ENCODE results near the gene ADAMTS9. TPM values are rescaled to one million over a fixed set of nuclear protein-coding genes. Genes with fewer than 3 reads are reported as not detected.

Gene ADAMTS9
- total RNA-seq, 2 donors from 2014 or later, result 16.1 to 38.0 TPM

DNA sequence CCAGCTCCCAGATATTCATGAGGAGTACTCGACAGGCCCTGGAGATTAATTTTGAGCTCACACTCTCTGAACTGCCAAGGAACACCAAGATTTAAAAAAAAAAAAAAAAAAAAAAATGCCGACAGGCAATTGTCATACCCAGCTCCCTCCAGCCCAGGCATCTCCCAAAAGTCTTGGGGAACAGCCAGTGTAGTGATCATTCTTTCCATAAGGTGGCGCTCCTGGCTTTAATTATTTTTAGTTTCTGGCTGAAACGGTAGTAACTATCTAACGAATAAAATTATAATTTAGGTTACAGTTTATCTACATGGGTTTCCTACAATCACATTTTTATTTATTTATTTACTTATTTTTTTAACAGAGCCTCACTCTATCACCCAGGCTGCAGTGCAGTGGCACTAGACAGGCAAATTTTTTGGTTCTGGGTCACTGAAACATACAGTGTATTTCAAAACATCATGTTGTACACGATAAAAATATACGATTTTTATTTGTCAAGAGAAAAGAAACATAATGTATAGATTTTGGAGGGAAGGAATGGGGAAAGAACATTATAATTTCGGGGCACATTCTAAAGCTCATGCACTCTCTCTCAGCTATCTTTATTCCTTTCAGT, 157.3 kb downstream of the ADAMTS9 start:
- no peaks in the 10 kb centered on the region for H3K9me3 Mint-ChIP-seq
- Histone ChIP-seq H3K9me3 (ENCODE audit: control insufficient read depth, low read length) (no peaks in the 10 kb centered on the region), H3K4me3 (ENCODE audit: low read length) (no peak overlapping the region), H3K36me3 (ENCODE audit: control insufficient read depth, insufficient read depth, low read length) (no peaks in the 10 kb centered on the region), H3K27ac (ENCODE audit: low read depth, low read length) (no peak overlapping the region), H3K27me3 (ENCODE audit: control insufficient read depth, insufficient read depth, low read length, poor library complexity, severe bottlenecking) (peaks cover 5% of the 10 kb centered on the region), H3K4me1 (ENCODE audit: control insufficient read depth, insufficient read depth, low read length) (no peaks in the 10 kb centered on the region), H3K9ac (ENCODE audit: extremely low read depth, low read length, poor library complexity, severe bottlenecking) (no peak overlapping the region)
- no peak overlapping the region for H3K4me3 Mint-ChIP-seq
- peak; percentile 93 for DNase-seq
- peaks cover 22% of the 10 kb centered on the region for H3K27me3 Mint-ChIP-seq (ENCODE audit: insufficient read depth)
- 40% methylated on average over 8 of the region's 8 CpGs; no CpG with 5 or more reads in 1 of the 2 experiments for WGBS, 2 experiments (ENCODE audit: insufficient coverage in 1 of 2, insufficient read length in 1 of 2)
- TF ChIP-seq, protein P1, sequence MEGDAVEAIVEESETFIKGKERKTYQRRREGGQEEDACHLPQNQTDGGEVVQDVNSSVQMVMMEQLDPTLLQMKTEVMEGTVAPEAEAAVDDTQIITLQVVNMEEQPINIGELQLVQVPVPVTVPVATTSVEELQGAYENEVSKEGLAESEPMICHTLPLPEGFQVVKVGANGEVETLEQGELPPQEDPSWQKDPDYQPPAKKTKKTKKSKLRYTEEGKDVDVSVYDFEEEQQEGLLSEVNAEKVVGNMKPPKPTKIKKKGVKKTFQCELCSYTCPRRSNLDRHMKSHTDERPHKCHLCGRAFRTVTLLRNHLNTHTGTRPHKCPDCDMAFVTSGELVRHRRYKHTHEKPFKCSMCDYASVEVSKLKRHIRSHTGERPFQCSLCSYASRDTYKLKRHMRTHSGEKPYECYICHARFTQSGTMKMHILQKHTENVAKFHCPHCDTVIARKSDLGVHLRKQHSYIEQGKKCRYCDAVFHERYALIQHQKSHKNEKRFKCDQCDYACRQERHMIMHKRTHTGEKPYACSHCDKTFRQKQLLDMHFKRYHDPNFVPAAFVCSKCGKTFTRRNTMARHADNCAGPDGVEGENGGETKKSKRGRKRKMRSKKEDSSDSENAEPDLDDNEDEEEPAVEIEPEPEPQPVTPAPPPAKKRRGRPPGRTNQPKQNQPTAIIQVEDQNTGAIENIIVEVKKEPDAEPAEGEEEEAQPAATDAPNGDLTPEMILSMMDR (conservative IDR thresholded peaks at IDR 0.05), result peak; percentile 89
- H3K4me1 Mint-ChIP-seq, result peaks cover 16% of the 10 kb centered on the region
- H3K36me3 Mint-ChIP-seq (ENCODE audit: low read depth), result no peaks in the 10 kb centered on the region
- H3K27ac Mint-ChIP-seq, result no peak overlapping the region

- no peak overlapping the region for H3K4me3 ChIP-seq (ENCODE audit: low read length)
- H3K9me3 Mint-ChIP-seq, result peaks cover 23% of the 10 kb centered on the region
- H3K4me1 Mint-ChIP-seq, result no peaks in the 10 kb centered on the region
- TF ChIP-seq, protein P1 (conservative IDR thresholded peaks at IDR 0.05), result no peak
- no peaks in the 10 kb centered on the region for H3K36me3 ChIP-seq (ENCODE audit: control insufficient read depth, insufficient read depth, low read length)
- peaks cover 37% of the 10 kb centered on the region for H3K9me3 ChIP-seq (ENCODE audit: control insufficient read depth, low read length)
- no peak overlapping the region for H3K27ac ChIP-seq (ENCODE audit: low read depth, low read length)
- H3K36me3 Mint-ChIP-seq (ENCODE audit: low read depth), result peaks cover 9% of the 10 kb centered on the region
- no peaks in the 10 kb centered on the region for H3K4me1 ChIP-seq (ENCODE audit: control insufficient read depth, insufficient read depth, low read length)
- no peak overlapping the region for H3K27ac Mint-ChIP-seq
- WGBS, 2 experiments (ENCODE audit: insufficient coverage in 1 of 2, insufficient read length in 1 of 2), result 50 to 61% methylated on average over 2 to 3 of the region's 3 CpGs
- no peak overlapping the region for H3K9ac ChIP-seq (ENCODE audit: extremely low read depth, low read length, poor library complexity, severe bottlenecking)
- no peaks in the 10 kb centered on the region for H3K27me3 Mint-ChIP-seq (ENCODE audit: insufficient read depth)
- DNase-seq, result no peak
- no peaks in the 10 kb centered on the region for H3K27me3 ChIP-seq (ENCODE audit: control insufficient read depth, insufficient read depth, low read length, poor library complexity, severe bottlenecking)
- H3K4me3 Mint-ChIP-seq, result no peak overlapping the region
Observed at GRCh38 chr3:64523324-64523723, 164.5 kb downstream of the ADAMTS9 start.

- no peaks in the 10 kb centered on the region for H3K36me3 ChIP-seq (ENCODE audit: control insufficient read depth, insufficient read depth, low read length)
- no peaks in the 10 kb centered on the region for H3K27me3 Mint-ChIP-seq (ENCODE audit: insufficient read depth)
- H3K4me1 Mint-ChIP-seq, result no peaks in the 10 kb centered on the region
- no peaks in the 10 kb centered on the region for H3K4me1 ChIP-seq (ENCODE audit: control insufficient read depth, insufficient read depth, low read length)
- DNase-seq, result no peak
- H3K27ac ChIP-seq (ENCODE audit: low read depth, low read length), result no peak overlapping the region
- H3K36me3 Mint-ChIP-seq (ENCODE audit: low read depth), result peaks cover 9% of the 10 kb centered on the region
- no peak overlapping the region for H3K4me3 ChIP-seq (ENCODE audit: low read length)
- TF ChIP-seq, protein P1 (conservative IDR thresholded peaks at IDR 0.05), result no peak
- H3K9me3 ChIP-seq (ENCODE audit: control insufficient read depth, low read length), result peaks cover 37% of the 10 kb centered on the region
- H3K27me3 ChIP-seq (ENCODE audit: control insufficient read depth, insufficient read depth, low read length, poor library complexity, severe bottlenecking), result no peaks in the 10 kb centered on the region
- 92 to 96% methylated on average over 3 of the region's 3 CpGs for WGBS, 2 experiments (ENCODE audit: insufficient coverage in 1 of 2, insufficient read length in 1 of 2)
- no peak overlapping the region for H3K4me3 Mint-ChIP-seq
- H3K27ac Mint-ChIP-seq, result no peak overlapping the region
- peaks cover 23% of the 10 kb centered on the region for H3K9me3 Mint-ChIP-seq
- H3K9ac ChIP-seq (ENCODE audit: extremely low read depth, low read length, poor library complexity, severe bottlenecking), result no peak overlapping the region
Observed at GRCh38 chr3:64520334-64520733, 167.5 kb downstream of the ADAMTS9 start.

Data from endodermal cell (in vitro differentiated cells).